Smooth muscle cell of the brain vasculature (primary cell): ENCODE results near the gene SUPT6H.
A peak's percentile ranks its signal among the peaks of the same experiment; 100 is the strongest.
"Not testable (repeated sequence)": the region's sequence is repeated elsewhere in the genome, so short reads cannot be mapped to it uniquely, and the experiment has no call there.

ENCODE experiments used
- DNase-seq: peaks from one replicate; pipeline ENCODE4 v3.0.0-alpha.2; 2012; ENCODE audit warnings: low read depth, low spot score

Gene SUPT6H

GRCh38 chr17:28719021-28719433 lies 57.0 kb downstream of the SUPT6H start:
- no peak for DNase-seq

- DNase-seq: no peak
These were observed 58.4 kb downstream of the SUPT6H start for GRCh38 chr17:28720247-28720996.

GRCh38 chr17:28720997-28721329 lies 59.0 kb downstream of the SUPT6H start:
- not testable (repeated sequence) for DNase-seq

- no peak for DNase-seq
These were observed 60.6 kb downstream of the SUPT6H start for GRCh38 chr17:28722417-28723158.

- no peak for DNase-seq
These were observed 61.3 kb downstream of the SUPT6H start for GRCh38 chr17:28723159-28723835.

- not testable (repeated sequence) for DNase-seq
These were observed 62.0 kb downstream of the SUPT6H start for GRCh38 chr17:28723836-28724499.

GRCh38 chr17:28724500-28725165 lies 62.6 kb downstream of the SUPT6H start:
- DNase-seq: no peak

GRCh38 chr17:28725166-28725659 lies 63.2 kb downstream of the SUPT6H start:
- DNase-seq: no peak

GRCh38 chr17:28725660-28726225 lies 63.7 kb downstream of the SUPT6H start:
- no peak for DNase-seq

- no peak for DNase-seq
These were observed 64.2 kb downstream of the SUPT6H start, which contains the start of gene TLCD1 for GRCh38 chr17:28726226-28726626. Gene TLCD1 (minus strand): TSS chr17:28726233. CDS start chr17:28726097, 136 bp downstream.

GRCh38 chr17:28726627-28727491 lies 64.9 kb downstream of the SUPT6H start:
- DNase-seq: peak; percentile 89

- peak; percentile 81 for DNase-seq
These were observed 66.6 kb downstream of the SUPT6H start, which contains the start of gene NEK8 for GRCh38 chr17:28728364-28729200. Gene NEK8 (plus strand): TSS chr17:28728788. CDS start chr17:28728814, 26 bp downstream.

GRCh38 chr17:28729950-28730330 lies 67.9 kb downstream of the SUPT6H start:
- no peak for DNase-seq

- no peak for DNase-seq
These were observed 71.3 kb downstream of the SUPT6H start for GRCh38 chr17:28733346-28733745.

GRCh38 chr17:28734712-28735241 lies 72.8 kb downstream of the SUPT6H start:
- DNase-seq: no peak

GRCh38 chr17:28735242-28735722 lies 73.3 kb downstream of the SUPT6H start:
- no peak for DNase-seq

GRCh38 chr17:28735913-28736769 lies 74.1 kb downstream of the SUPT6H start:
- not testable (repeated sequence) for DNase-seq
